Activated naive CD8-positive, alpha-beta T cell treated with anti-CD3 and anti-CD28 coated beads for 36 hours (primary cell): ENCODE measurements around the gene OSBPL2. TPM values are rescaled to one million over a fixed set of nuclear protein-coding genes. Genes with fewer than 3 reads are reported as not detected.
A peak's percentile ranks its signal among the peaks of the same experiment; 100 is the strongest.

Experiments used
- DNase-seq: peaks from one replicate; pipeline ENCODE4 v3.0.0; 2021
- H3K27ac Mint-ChIP-seq: one replicate; pipeline ENCODE4 v1.8.0; 2022; ENCODE audit warnings: mild to moderate bottlenecking, moderate library complexity, mixed read lengths
- H3K27me3 Mint-ChIP-seq: one replicate; pipeline ENCODE4 v1.8.0; 2022; ENCODE audit warnings: mild to moderate bottlenecking, mixed read lengths
- H3K36me3 Mint-ChIP-seq: one replicate; pipeline ENCODE4 v1.8.0; 2021; ENCODE audit warnings: mild to moderate bottlenecking, mixed read lengths
- H3K4me1 Mint-ChIP-seq: one replicate; pipeline ENCODE4 v1.8.0; 2021; ENCODE audit warnings: mixed read lengths
- H3K4me3 Mint-ChIP-seq: one replicate; pipeline ENCODE4 v1.8.0; 2022; ENCODE audit warnings: mild to moderate bottlenecking, moderate library complexity, mixed read lengths
- H3K9me3 Mint-ChIP-seq: one replicate; pipeline ENCODE4 v1.8.0; 2022; ENCODE audit warnings: mixed read lengths
- total RNA-seq, 2 experiments: library from RNA; stranded (reverse); gene quantifications; one replicate each; pipeline ENCODE4 v1.2.3, GENCODE V29; 2021

Gene OSBPL2
- total RNA-seq, 2 experiments from 2014 or later, result 19.2 to 20.4 TPM

- H3K4me1 Mint-ChIP-seq, result peaks cover 18% of the 10 kb centered on the region
- DNase-seq, result no peak
- peak overlapping the region; percentile 52 for H3K27ac Mint-ChIP-seq
- H3K36me3 Mint-ChIP-seq, result peaks cover 17% of the 10 kb centered on the region
- no peak overlapping the region for H3K4me3 Mint-ChIP-seq
- no peaks in the 10 kb centered on the region for H3K27me3 Mint-ChIP-seq
- H3K9me3 Mint-ChIP-seq, result no peaks in the 10 kb centered on the region
Observed at GRCh38 chr20:62305765-62306413, 67.6 kb downstream of the OSBPL2 start.

GRCh38 chr20:62306414-62307187 is 68.3 kb downstream of the OSBPL2 start:
- Mint-ChIP-seq H3K4me3 (no peak overlapping the region), H3K9me3 (no peaks in the 10 kb centered on the region)

DNA sequence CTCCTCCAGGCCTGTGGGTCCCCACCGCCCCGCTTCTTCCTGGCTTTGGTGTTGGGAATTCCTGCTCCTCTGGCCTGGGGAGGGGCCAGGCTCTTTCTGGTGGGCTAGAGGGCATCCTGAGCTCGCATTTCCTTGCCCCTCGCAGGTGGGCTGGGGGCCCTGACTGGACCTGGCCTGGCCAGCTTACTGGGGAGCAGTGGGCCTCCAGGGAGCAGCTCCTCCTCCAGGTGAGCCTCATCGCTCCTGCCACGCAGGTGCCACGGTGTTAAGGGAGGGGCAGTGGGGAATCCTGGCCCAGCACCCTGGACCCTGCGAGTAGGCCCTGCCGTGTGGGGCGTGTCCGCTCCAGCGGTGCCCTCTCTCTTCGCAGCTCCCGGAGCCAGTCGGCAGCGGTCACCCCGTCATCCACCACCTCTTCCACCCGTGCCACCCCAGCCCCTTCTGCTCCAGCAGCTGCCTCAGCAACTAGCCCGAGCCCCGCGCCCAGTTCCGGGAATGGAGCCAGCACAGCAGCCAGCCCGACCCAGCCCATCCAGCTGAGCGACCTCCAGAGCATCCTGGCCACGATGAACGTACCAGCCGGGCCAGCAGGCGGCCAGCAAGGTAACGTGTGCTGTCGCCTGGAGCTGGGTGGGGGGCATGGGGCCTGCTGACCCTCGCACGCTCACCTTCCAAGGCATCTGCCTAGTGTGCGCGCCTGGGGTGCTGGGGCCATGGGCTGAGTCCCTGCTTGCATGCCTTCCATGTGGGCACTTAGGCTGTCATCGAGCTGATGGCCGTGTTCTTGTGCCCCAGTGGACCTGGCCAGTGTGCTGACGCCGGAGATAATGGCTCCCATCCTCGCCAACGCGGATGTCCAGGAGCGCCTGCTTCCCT is 69.1 kb downstream of the OSBPL2 start:
- no peak for DNase-seq
- Mint-ChIP-seq H3K27me3 (no peaks in the 10 kb centered on the region), H3K9me3 (no peaks in the 10 kb centered on the region), H3K4me1 (peaks cover 13% of the 10 kb centered on the region), H3K4me3 (no peak overlapping the region), H3K27ac (no peak overlapping the region), H3K36me3 (peaks cover 15% of the 10 kb centered on the region)

More at GRCh38 chr20:62306414-62307187, 68.3 kb downstream of the OSBPL2 start:
- peaks cover 16% of the 10 kb centered on the region for H3K4me1 Mint-ChIP-seq
- DNase-seq, result no peak
- no peak overlapping the region for H3K27ac Mint-ChIP-seq
- H3K36me3 Mint-ChIP-seq, result peaks cover 17% of the 10 kb centered on the region
- H3K27me3 Mint-ChIP-seq, result no peaks in the 10 kb centered on the region

DNA sequence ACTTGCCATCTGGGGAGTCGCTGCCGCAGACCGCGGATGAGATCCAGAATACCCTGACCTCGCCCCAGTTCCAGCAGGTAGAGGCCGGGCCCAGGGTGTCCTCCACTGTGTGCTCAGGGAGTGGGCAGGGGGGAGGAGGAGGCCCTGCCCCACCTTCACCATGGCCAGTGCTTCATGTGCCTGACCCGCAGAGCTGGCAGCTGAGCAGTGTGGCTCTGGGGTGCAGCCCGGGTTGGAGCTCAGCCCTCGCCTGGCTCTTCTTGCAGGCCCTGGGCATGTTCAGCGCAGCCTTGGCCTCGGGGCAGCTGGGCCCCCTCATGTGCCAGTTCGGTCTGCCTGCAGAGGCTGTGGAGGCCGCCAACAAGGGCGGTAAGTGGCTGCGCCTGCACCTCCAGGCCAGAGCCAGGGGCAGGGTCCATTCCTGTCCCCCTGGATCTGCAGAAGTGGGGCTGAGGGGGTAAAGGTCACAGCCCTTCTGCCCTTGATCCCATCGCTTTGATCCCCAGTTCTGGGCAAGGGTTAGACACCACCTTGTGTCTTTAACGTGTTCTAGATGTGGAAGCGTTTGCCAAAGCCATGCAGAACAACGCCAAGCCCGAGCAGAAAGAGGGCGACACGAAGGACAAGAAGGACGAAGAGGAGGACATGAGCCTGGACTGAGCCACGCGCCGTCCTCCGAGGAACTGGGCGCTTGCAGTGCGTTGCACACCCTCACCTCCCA is 69.9 kb downstream of the OSBPL2 start:
- Mint-ChIP-seq H3K4me1 (peaks cover 13% of the 10 kb centered on the region), H3K27ac (no peak overlapping the region), H3K4me3 (no peak overlapping the region), H3K36me3 (peaks cover 15% of the 10 kb centered on the region), H3K27me3 (no peaks in the 10 kb centered on the region), H3K9me3 (no peaks in the 10 kb centered on the region)
- no peak for DNase-seq

DNA sequence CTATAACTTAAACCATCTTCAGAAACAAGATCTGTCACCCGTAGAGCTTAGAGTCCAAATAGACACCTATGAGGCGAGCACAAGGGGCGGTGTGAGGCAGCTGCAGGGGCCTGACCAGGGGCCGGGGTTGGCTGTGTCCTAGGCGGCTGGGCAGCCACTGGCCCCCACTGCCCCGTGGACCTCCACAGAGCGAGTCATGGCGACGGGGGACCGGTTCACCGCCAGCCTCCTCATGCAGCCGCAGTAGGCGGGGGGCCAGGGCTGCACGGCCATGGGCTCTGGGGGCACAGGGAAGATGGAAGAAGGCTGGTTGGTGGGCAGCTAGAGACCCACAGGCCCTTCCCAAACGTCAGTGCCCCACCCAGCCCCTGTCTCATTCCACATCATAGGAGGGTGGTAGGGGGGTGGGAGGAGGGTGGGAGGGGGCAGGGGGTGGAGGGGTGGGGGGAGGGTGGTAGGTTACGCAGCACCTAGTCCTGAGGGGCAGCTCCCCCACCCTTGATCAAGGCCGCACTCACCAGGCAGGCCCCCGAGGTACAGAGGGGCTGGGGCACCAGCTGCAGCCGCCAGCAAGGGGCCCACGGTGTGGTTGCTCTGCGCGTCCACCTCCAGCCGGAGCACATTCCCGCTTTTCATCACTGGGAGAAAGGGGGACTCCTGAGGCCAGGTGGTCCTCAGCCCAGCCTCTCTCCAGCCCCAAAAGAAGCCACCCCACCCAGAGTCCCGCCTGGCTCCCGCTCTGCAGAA is 71.0 kb downstream of the OSBPL2 start:
- Mint-ChIP-seq H3K27ac (no peak overlapping the region), H3K9me3 (no peaks in the 10 kb centered on the region), H3K36me3 (peaks cover 5% of the 10 kb centered on the region), H3K27me3 (no peaks in the 10 kb centered on the region), H3K4me3 (no peak overlapping the region), H3K4me1 (peaks cover 8% of the 10 kb centered on the region)
- DNase-seq, result no peak

- Mint-ChIP-seq H3K27ac (no peak overlapping the region), H3K4me3 (no peak overlapping the region), H3K36me3 (peaks cover 3% of the 10 kb centered on the region), H3K4me1 (peaks cover 3% of the 10 kb centered on the region), H3K27me3 (no peaks in the 10 kb centered on the region), H3K9me3 (no peaks in the 10 kb centered on the region)
- DNase-seq, result no peak
Observed at GRCh38 chr20:62309947-62310756, 71.8 kb downstream of the OSBPL2 start.

- Mint-ChIP-seq H3K36me3 (no peaks in the 10 kb centered on the region), H3K27me3 (no peaks in the 10 kb centered on the region), H3K9me3 (no peaks in the 10 kb centered on the region), H3K4me3 (no peak overlapping the region), H3K4me1 (no peaks in the 10 kb centered on the region), H3K27ac (no peak overlapping the region)
- no peak for DNase-seq
Observed at GRCh38 chr20:62310757-62311121, 72.4 kb downstream of the OSBPL2 start.

GRCh38 chr20:62311150-62311549 is 72.8 kb downstream of the OSBPL2 start:
- H3K4me3 Mint-ChIP-seq, result no peak overlapping the region
- no peaks in the 10 kb centered on the region for H3K9me3 Mint-ChIP-seq
- DNase-seq, result no peak
- no peaks in the 10 kb centered on the region for H3K4me1 Mint-ChIP-seq
- no peaks in the 10 kb centered on the region for H3K36me3 Mint-ChIP-seq
- no peaks in the 10 kb centered on the region for H3K27me3 Mint-ChIP-seq
- no peak overlapping the region for H3K27ac Mint-ChIP-seq

DNA sequence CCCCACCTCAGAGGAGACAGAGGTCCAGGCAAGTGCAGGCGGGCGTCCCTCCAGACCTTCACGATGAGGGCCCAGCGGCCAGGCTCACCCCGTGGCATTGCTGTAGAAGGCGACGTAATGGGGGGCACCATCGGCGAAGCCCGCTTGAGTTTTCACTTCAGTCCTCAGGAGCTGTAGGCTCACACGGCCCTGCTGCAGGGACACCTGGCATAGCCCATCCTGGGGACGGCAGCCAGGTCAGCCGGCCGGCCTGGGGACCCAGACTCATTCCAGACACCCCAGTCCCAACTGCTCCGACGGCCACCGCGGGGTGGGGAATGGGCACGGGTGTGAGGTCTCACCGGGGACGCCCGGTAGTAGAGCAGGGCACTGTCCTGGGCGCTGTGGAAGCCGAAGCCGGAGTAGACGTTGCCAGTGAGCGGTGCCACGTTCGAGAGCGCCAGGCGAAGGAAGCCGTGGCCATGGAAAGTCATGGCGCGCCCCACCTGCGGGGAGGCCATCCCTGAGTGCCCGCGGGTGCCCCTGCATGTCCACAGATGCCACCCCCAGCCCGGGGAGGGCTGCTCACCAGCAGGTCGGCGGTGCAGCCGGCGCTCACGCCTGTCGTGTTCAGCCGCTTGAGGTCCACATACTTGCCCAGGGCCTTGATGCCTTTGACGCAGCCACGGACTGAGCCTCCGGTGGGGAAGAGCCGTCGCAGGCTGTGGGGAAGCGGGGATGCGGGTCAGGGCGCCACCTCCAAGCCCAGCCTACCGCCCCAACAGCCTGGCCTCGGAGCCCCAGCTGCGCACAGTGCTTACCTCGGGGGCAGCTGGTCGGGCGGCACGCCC is 73.7 kb downstream of the OSBPL2 start:
- H3K27ac Mint-ChIP-seq, result no peak overlapping the region
- H3K9me3 Mint-ChIP-seq, result no peaks in the 10 kb centered on the region
- H3K27me3 Mint-ChIP-seq, result no peaks in the 10 kb centered on the region
- DNase-seq, result no peak
- no peaks in the 10 kb centered on the region for H3K36me3 Mint-ChIP-seq
- H3K4me1 Mint-ChIP-seq, result no peaks in the 10 kb centered on the region
- H3K4me3 Mint-ChIP-seq, result no peak overlapping the region

GRCh38 chr20:62312662-62312977 is 74.3 kb downstream of the OSBPL2 start:
- no peaks in the 10 kb centered on the region for H3K27me3 Mint-ChIP-seq
- no peaks in the 10 kb centered on the region for H3K36me3 Mint-ChIP-seq
- no peaks in the 10 kb centered on the region for H3K9me3 Mint-ChIP-seq
- no peak overlapping the region for H3K4me3 Mint-ChIP-seq
- no peak for DNase-seq
- H3K27ac Mint-ChIP-seq, result no peak overlapping the region
- H3K4me1 Mint-ChIP-seq, result no peaks in the 10 kb centered on the region

GRCh38 chr20:62313021-62313420 is 74.7 kb downstream of the OSBPL2 start:
- Mint-ChIP-seq H3K27me3 (no peaks in the 10 kb centered on the region), H3K27ac (no peak overlapping the region), H3K9me3 (no peaks in the 10 kb centered on the region), H3K4me1 (no peaks in the 10 kb centered on the region), H3K36me3 (no peaks in the 10 kb centered on the region), H3K4me3 (no peak overlapping the region)
- DNase-seq, result no peak

- H3K4me3 Mint-ChIP-seq, result no peak overlapping the region
- H3K36me3 Mint-ChIP-seq, result no peaks in the 10 kb centered on the region
- H3K27ac Mint-ChIP-seq, result no peak overlapping the region
- no peak for DNase-seq
- H3K27me3 Mint-ChIP-seq, result no peaks in the 10 kb centered on the region
- no peaks in the 10 kb centered on the region for H3K4me1 Mint-ChIP-seq
- H3K9me3 Mint-ChIP-seq, result no peaks in the 10 kb centered on the region
Observed at GRCh38 chr20:62313460-62314338, 75.4 kb downstream of the OSBPL2 start.
